ENCODE measurements around the gene ELP4. TPM values are rescaled to one million over a fixed set of nuclear protein-coding genes. Genes with fewer than 3 reads are reported as not detected.

The ELP4 gene
- total RNA-seq, 1 donor from 2014 or later = 19.5 TPM

DNA sequence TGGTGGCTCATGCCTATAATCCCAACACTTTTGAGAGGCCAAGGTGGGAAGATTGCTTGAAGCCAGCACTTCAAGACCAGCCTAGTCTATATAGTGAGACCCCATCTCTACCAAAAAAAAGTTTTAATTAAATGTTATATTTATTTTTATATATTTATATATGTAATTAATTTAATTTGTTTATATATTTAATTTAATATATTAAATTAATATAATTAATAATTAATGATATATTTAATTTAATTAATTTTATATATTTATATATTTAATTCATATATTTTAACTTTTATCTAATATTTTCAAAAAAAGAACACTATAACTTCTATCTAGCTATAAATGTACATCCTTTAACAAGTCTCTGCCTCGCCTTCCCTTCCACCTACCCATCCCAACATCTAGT is 196.8 kb downstream of the ELP4 start:
- Mint-ChIP-seq H3K27me3 (ENCODE audit: low read depth) (no peaks in the 10 kb centered on the region), H3K4me1 (no peaks in the 10 kb centered on the region), H3K4me3 (no peak overlapping the region), H3K9me3 (no peaks in the 10 kb centered on the region), H3K36me3 (no peaks in the 10 kb centered on the region), H3K27ac (no peak overlapping the region)
- no peak for DNase-seq (ENCODE audit: low spot score in 2 of 2, unreplicated experiment in 2 of 2)
- TF ChIP-seq CTCF (IDR thresholded peaks at IDR 0.05; ENCODE audit: unreplicated experiment) = no peak

GRCh38 chr11:31711137-31711536 is 201.6 kb downstream of the ELP4 start:
- TF ChIP-seq CTCF (IDR thresholded peaks at IDR 0.05; ENCODE audit: unreplicated experiment) = no peak
- H3K9me3 Mint-ChIP-seq = peaks cover 4% of the 10 kb centered on the region
- H3K36me3 Mint-ChIP-seq = peaks cover 3% of the 10 kb centered on the region
- H3K4me1 Mint-ChIP-seq = no peaks in the 10 kb centered on the region
- no peak for DNase-seq (ENCODE audit: low spot score in 2 of 2, unreplicated experiment in 2 of 2)
- H3K27ac Mint-ChIP-seq = no peak overlapping the region
- no peaks in the 10 kb centered on the region for H3K27me3 Mint-ChIP-seq (ENCODE audit: low read depth)
- no peak overlapping the region for H3K4me3 Mint-ChIP-seq

DNA sequence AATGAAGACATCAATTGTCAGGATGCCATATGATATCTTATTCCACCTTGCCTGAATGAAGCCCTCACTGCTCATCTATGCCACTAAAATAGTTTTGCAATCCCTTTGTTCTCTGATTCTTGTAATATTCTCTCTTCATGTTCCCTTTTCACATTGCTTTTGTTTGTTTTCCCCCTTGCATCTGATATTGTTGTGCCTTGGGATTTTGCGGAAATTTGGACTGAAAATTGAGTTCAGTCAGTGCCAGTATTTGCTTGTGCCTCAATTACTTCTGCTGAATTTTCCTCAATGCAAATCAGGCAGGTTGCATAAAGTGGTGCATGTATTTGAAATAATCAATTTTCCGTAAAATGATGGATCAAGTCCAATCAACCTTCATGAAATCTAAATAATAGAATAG is 203.3 kb downstream of the ELP4 start:
- peaks cover 4% of the 10 kb centered on the region for H3K9me3 Mint-ChIP-seq
- no peaks in the 10 kb centered on the region for H3K4me1 Mint-ChIP-seq
- no peak for DNase-seq (ENCODE audit: low spot score in 2 of 2, unreplicated experiment in 2 of 2)
- no peak overlapping the region for H3K4me3 Mint-ChIP-seq
- H3K27ac Mint-ChIP-seq = no peak overlapping the region
- no peak for TF ChIP-seq CTCF (IDR thresholded peaks at IDR 0.05; ENCODE audit: unreplicated experiment)
- no peaks in the 10 kb centered on the region for H3K27me3 Mint-ChIP-seq (ENCODE audit: low read depth)
- peaks cover 3% of the 10 kb centered on the region for H3K36me3 Mint-ChIP-seq

DNA sequence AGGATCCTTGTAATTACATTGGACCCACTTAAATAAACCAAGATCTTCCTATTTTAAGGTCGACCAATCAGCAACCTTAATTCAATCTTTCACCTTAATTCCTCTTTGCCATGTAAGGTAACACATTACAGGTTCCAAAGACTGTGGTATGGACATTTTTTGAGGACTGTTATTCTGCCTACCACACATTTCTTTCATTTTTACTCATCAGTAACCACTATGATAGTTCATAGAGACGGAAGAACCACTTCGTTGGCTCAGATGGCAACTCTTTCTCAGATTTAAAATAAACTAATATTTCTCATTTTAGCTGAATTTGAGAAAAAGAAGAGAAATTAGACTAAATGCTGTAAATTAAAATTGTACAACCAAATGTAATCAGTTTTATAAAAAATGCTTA is 205.3 kb downstream of the ELP4 start:
- no peak for TF ChIP-seq CTCF (IDR thresholded peaks at IDR 0.05; ENCODE audit: unreplicated experiment)
- H3K36me3 Mint-ChIP-seq = peaks cover 3% of the 10 kb centered on the region
- DNase-seq (ENCODE audit: low spot score in 2 of 2, unreplicated experiment in 2 of 2) = no peak
- no peaks in the 10 kb centered on the region for H3K4me1 Mint-ChIP-seq
- no peak overlapping the region for H3K4me3 Mint-ChIP-seq
- peaks cover 4% of the 10 kb centered on the region for H3K9me3 Mint-ChIP-seq
- no peak overlapping the region for H3K27ac Mint-ChIP-seq
- H3K27me3 Mint-ChIP-seq (ENCODE audit: low read depth) = no peaks in the 10 kb centered on the region

DNA sequence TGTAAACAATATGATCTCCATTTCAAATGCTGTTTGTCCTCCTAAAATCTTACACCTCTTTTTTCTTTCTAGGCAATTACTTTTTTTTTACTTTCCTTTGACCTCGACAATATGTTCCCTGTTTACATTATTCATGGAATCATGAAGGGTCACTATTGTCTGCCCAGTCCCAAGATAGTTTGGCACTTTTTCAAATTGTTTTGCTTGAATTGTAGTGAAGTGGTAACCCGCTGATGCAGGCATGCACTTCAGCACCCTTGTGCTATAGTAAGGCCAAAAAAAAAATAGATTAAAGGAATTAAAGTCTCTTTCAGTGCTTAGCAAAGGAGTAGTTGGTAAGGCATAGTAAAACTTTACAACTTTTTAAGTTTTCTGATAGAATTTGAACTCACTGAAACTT is 210.7 kb downstream of the ELP4 start:
- Mint-ChIP-seq H3K27me3 (ENCODE audit: low read depth) (no peaks in the 10 kb centered on the region), H3K9me3 (no peaks in the 10 kb centered on the region), H3K36me3 (no peaks in the 10 kb centered on the region), H3K4me1 (no peaks in the 10 kb centered on the region), H3K27ac (no peak overlapping the region), H3K4me3 (no peak overlapping the region)
- no peak for DNase-seq (ENCODE audit: low spot score in 2 of 2, unreplicated experiment in 2 of 2)
- TF ChIP-seq CTCF (IDR thresholded peaks at IDR 0.05; ENCODE audit: unreplicated experiment) = no peak

DNA sequence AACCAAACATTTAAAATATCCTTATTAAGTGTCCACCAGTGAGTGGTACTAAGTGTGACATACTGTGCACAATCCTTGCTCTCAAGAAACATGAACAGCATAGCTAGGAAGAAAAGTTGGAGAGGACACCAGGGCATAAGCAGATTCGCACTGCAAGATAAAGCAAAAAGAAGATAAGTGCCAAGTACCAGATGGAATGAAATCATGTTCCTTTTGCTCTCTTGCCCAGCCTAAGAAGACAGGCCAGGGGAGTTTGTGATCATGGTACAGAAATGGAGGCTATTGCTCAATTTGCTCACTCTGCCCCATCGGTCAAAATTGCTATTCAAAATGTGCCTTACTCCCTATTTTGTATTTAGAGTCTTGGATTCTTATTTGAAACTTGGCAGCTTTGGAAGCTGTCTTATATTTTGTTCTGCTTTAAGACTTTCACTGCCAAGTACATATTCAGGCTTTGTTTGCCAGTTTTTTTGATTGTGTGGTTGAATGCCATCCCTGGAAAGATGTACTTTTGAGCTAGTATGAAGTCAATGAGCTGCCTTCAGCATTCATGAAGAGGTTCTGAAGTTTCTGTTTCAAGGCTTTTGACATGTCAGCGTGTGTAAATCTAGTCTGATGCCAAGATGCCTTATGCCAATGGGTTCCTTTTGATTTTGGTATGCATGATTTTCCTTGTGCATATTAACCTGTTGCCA is 211.3 kb downstream of the ELP4 start:
- Mint-ChIP-seq H3K9me3 (no peaks in the 10 kb centered on the region), H3K4me3 (no peak overlapping the region), H3K4me1 (no peaks in the 10 kb centered on the region), H3K27ac (no peak overlapping the region), H3K27me3 (ENCODE audit: low read depth) (no peaks in the 10 kb centered on the region), H3K36me3 (no peaks in the 10 kb centered on the region)
- no peak for DNase-seq (ENCODE audit: low spot score in 2 of 2, unreplicated experiment in 2 of 2)
- no peak for TF ChIP-seq CTCF (IDR thresholded peaks at IDR 0.05; ENCODE audit: unreplicated experiment)
